HEK293 (cell line): ENCODE results near the gene NUFIP1.

Experiments
- AEBP2 ChIP-seq: fragments of 450-650 bp; formaldehyde crosslinking; IDR thresholded peaks from 2 replicates; pipeline ENCODE4 v1.5.1; 2016; ENCODE audit warnings: missing biosample characterization, missing genetic modification characterization, borderline replicate concordance
- HOXA7 ChIP-seq: sonication (generic); formaldehyde crosslinking; IDR thresholded peaks from 2 replicates; pipeline ENCODE4 v1.8.1; 2022; ENCODE audit warnings: missing genetic modification reagents, borderline replicate concordance
- HOXD13 ChIP-seq: sonication (generic); formaldehyde crosslinking; IDR thresholded peaks from 2 replicates; pipeline ENCODE4 v1.8.0; 2022; ENCODE audit warnings: missing genetic modification reagents, borderline replicate concordance
- KLF16 ChIP-seq: fragments of 450-650 bp; formaldehyde crosslinking; IDR thresholded peaks from 2 replicates; pipeline ENCODE4 v1.5.1; 2017; ENCODE audit warnings: missing biosample characterization, missing genetic modification characterization
- KLF17 ChIP-seq: fragments of 450-650 bp; formaldehyde crosslinking; IDR thresholded peaks from 2 replicates; pipeline ENCODE4 v1.5.1; 2016; ENCODE audit warnings: missing biosample characterization, missing genetic modification characterization
- MYNN ChIP-seq: fragments of 450-650 bp; formaldehyde crosslinking; IDR thresholded peaks from 2 replicates; pipeline ENCODE4 v1.5.1; 2016; ENCODE audit warnings: missing biosample characterization, missing genetic modification characterization, borderline replicate concordance
- REPIN1 ChIP-seq: fragments of 450-650 bp; formaldehyde crosslinking; IDR thresholded peaks from 2 replicates; pipeline ENCODE4 v1.5.1; 2017; ENCODE audit warnings: missing biosample characterization, missing genetic modification characterization, low read depth
- SETDB1 ChIP-seq: IDR thresholded peaks from one replicate; pipeline ENCODE4 v1.6.1; 2017; ENCODE audit warnings: mild to moderate bottlenecking, low read length, moderate library complexity, mixed read lengths; ENCODE audit not compliant: insufficient read length
- SP3 ChIP-seq: fragments of 450-650 bp; formaldehyde crosslinking; IDR thresholded peaks from 2 replicates; pipeline ENCODE4 v1.5.1; 2016; ENCODE audit warnings: missing biosample characterization, missing genetic modification characterization
- SP7 ChIP-seq: fragments of 450-650 bp; formaldehyde crosslinking; IDR thresholded peaks from 2 replicates; pipeline ENCODE4 v1.5.1; 2016; ENCODE audit warnings: missing biosample characterization, missing genetic modification characterization
- TSHZ1 ChIP-seq: fragments of 450-650 bp; formaldehyde crosslinking; IDR thresholded peaks from 2 replicates; pipeline ENCODE4 v1.5.1; 2016; ENCODE audit warnings: missing biosample characterization, missing genetic modification characterization, borderline replicate concordance
- ZBTB17 ChIP-seq: fragments of 450-650 bp; formaldehyde crosslinking; IDR thresholded peaks from 2 replicates; pipeline ENCODE4 v1.5.1; 2016; ENCODE audit warnings: missing biosample characterization, missing genetic modification characterization
- ZBTB21 ChIP-seq: fragments of 450-650 bp; formaldehyde crosslinking; IDR thresholded peaks from 2 replicates; pipeline ENCODE4 v1.5.1; 2017; ENCODE audit warnings: missing biosample characterization, missing genetic modification characterization
- ZFP3 ChIP-seq: fragments of 450-650 bp; formaldehyde crosslinking; IDR thresholded peaks from 2 replicates; pipeline ENCODE4 v1.5.1; 2016; ENCODE audit warnings: low read depth, missing biosample characterization, missing genetic modification characterization
- ZIC2 ChIP-seq: fragments of 450-650 bp; formaldehyde crosslinking; IDR thresholded peaks from 2 replicates; pipeline ENCODE4 v1.5.1; 2016; ENCODE audit warnings: missing biosample characterization, missing genetic modification characterization
- ZNF16 ChIP-seq: fragments of 450-650 bp; formaldehyde crosslinking; IDR thresholded peaks from 2 replicates; pipeline ENCODE4 v1.5.1; 2016; ENCODE audit warnings: low read depth, missing biosample characterization, missing genetic modification characterization
- ZNF174 ChIP-seq: fragments of 450-650 bp; formaldehyde crosslinking; IDR thresholded peaks from 2 replicates; pipeline ENCODE4 v1.5.0; 2017; ENCODE audit warnings: missing biosample characterization, mild to moderate bottlenecking, missing genetic modification characterization
- ZNF214 ChIP-seq: fragments of 450-650 bp; formaldehyde crosslinking; IDR thresholded peaks from 2 replicates; pipeline ENCODE4 v1.5.1; 2017; ENCODE audit warnings: missing biosample characterization, mild to moderate bottlenecking, missing genetic modification characterization, borderline replicate concordance
- ZNF266 ChIP-seq: fragments of 450-650 bp; formaldehyde crosslinking; IDR thresholded peaks from 2 replicates; pipeline ENCODE4 v1.5.1; 2016; ENCODE audit warnings: missing biosample characterization, missing genetic modification characterization, low read depth
- ZNF280C ChIP-seq: fragments of 450-650 bp; formaldehyde crosslinking; IDR thresholded peaks from 2 replicates; pipeline ENCODE4 v1.5.1; 2016; ENCODE audit warnings: missing biosample characterization, missing genetic modification characterization
- ZNF362 ChIP-seq: fragments of 450-650 bp; formaldehyde crosslinking; IDR thresholded peaks from 2 replicates; pipeline ENCODE4 v1.5.1; 2016; ENCODE audit warnings: missing biosample characterization, missing genetic modification characterization
- ZNF366 ChIP-seq: fragments of 450-650 bp; formaldehyde crosslinking; conservative IDR thresholded peaks from 2 replicates; pipeline ENCODE4 v1.5.1; 2016; ENCODE audit warnings: missing biosample characterization, missing genetic modification characterization
- ZNF433 ChIP-seq: fragments of 450-650 bp; formaldehyde crosslinking; IDR thresholded peaks from 2 replicates; pipeline ENCODE4 v1.5.1; 2016; ENCODE audit warnings: missing biosample characterization, missing genetic modification characterization, low read depth
- ZNF473 ChIP-seq: fragments of 450-650 bp; formaldehyde crosslinking; IDR thresholded peaks from 2 replicates; pipeline ENCODE4 v1.5.1; 2017; ENCODE audit warnings: missing biosample characterization, missing genetic modification characterization
- ZNF513 ChIP-seq: fragments of 450-650 bp; IDR thresholded peaks from 2 replicates; pipeline ENCODE4 v1.5.1; 2018; ENCODE audit warnings: missing biosample characterization, missing genetic modification characterization
- ZNF521 ChIP-seq: fragments of 450-650 bp; formaldehyde crosslinking; IDR thresholded peaks from 2 replicates; pipeline ENCODE4 v1.5.1; 2017; ENCODE audit warnings: missing biosample characterization, mild to moderate bottlenecking, missing genetic modification characterization
- ZNF561 ChIP-seq: fragments of 450-650 bp; IDR thresholded peaks from 2 replicates; pipeline ENCODE4 v1.5.1; 2018; ENCODE audit warnings: missing biosample characterization, missing genetic modification characterization, borderline replicate concordance
- ZNF600 ChIP-seq: fragments of 450-650 bp; formaldehyde crosslinking; IDR thresholded peaks from 2 replicates; pipeline ENCODE4 v1.5.1; 2016; ENCODE audit warnings: missing biosample characterization, missing genetic modification characterization
- ZSCAN16 ChIP-seq: fragments of 450-650 bp; formaldehyde crosslinking; IDR thresholded peaks from 2 replicates; pipeline ENCODE4 v1.5.1; 2016; ENCODE audit warnings: missing biosample characterization, missing genetic modification characterization

NUFIP1 gene

GRCh38 chr13:44917589-44918325, 71.5 kb downstream of the NUFIP1 start (continued):
- no peak for TF ChIP-seq ZNF266 (tag by site-specific recombination)
- peak; percentile 80 for TF ChIP-seq ZNF366 (tag by site-specific recombination)
- no peak for TF ChIP-seq MYNN (tag by site-specific recombination)
- peak; percentile 84; the same call in 1 of the 2 replicates for TF ChIP-seq REPIN1 (tag by site-specific recombination)
- no peak for TF ChIP-seq HOXD13 (CRISPR knock-in tag)
- peak; percentile 82 for TF ChIP-seq KLF16
- peak; percentile 74; the same call in 1 of the 2 replicates for TF ChIP-seq ZBTB21
- TF ChIP-seq ZNF362 (tag by site-specific recombination) = no peak
- no peak for TF ChIP-seq ZSCAN16
- no peak for TF ChIP-seq HOXA7 (CRISPR knock-in tag)
- TF ChIP-seq ZNF16 (tag by site-specific recombination) = no peak
- TF ChIP-seq ZFP3 = no peak
- peak; percentile 86 for TF ChIP-seq ZNF561 (tag by site-specific recombination)
- peak; percentile 90 for TF ChIP-seq SP7 (tag by site-specific recombination)
- TF ChIP-seq ZIC2 = peak; percentile 80
- TF ChIP-seq ZNF174 = no peak
- TF ChIP-seq ZNF600 (tag by site-specific recombination) = no peak; the same call in 1 of the 2 replicates
- TF ChIP-seq ZNF280C (tag by site-specific recombination) = no peak
- TF ChIP-seq ZNF521 = no peak
- TF ChIP-seq ZNF433 (tag by site-specific recombination) = no peak
- TF ChIP-seq SP3 (tag by site-specific recombination) = peak; percentile 50; the same call in 1 of the 2 replicates
- no peak for TF ChIP-seq ZNF473 (tag by site-specific recombination)
- no peak for TF ChIP-seq ZNF513 (tag by site-specific recombination)
- no peak for TF ChIP-seq ZNF214
- no peak for TF ChIP-seq SETDB1
- TF ChIP-seq ZBTB17 = peak; percentile 98
- no peak for TF ChIP-seq AEBP2 (tag by site-specific recombination)
- peak; percentile 92 for TF ChIP-seq KLF17 (tag by site-specific recombination)
- 0 out of 2 replicates have a peak, but pooled peaks have one; percentile 12 for TF ChIP-seq TSHZ1 (tag by site-specific recombination)
